LNCAP (cell line): ENCODE data around the gene CD59.

Experiments
- CTCF ChIP-seq: fragments of 450-650 bp; IDR thresholded peaks from 2 replicates; pipeline ENCODE4 v1.5.1; 2017; ENCODE audit warnings: mild to moderate bottlenecking

The CD59 gene

GRCh38 chr11:33695051-33695566, 41.1 kb downstream of the CD59 start:
- no peak for TF ChIP-seq CTCF

- TF ChIP-seq CTCF: no peak
Observed at GRCh38 chr11:33694346-33695050, 41.7 kb downstream of the CD59 start.

GRCh38 chr11:33692541-33692940, 43.7 kb downstream of the CD59 start:
- TF ChIP-seq CTCF: no peak

- no peak for TF ChIP-seq CTCF
Observed at GRCh38 chr11:33692013-33692504, 44.2 kb downstream of the CD59 start.

- no peak for TF ChIP-seq CTCF
Observed at GRCh38 chr11:33691066-33691864, 45.0 kb downstream of the CD59 start.

GRCh38 chr11:33690290-33691065, 45.7 kb downstream of the CD59 start:
- no peak for TF ChIP-seq CTCF

GRCh38 chr11:33689501-33689900, 46.7 kb downstream of the CD59 start:
- no peak for TF ChIP-seq CTCF
